Parathyroid adenoma (tissue), 2 donors: ENCODE measurements around the gene EDN2.

Experiments used
- H2AFZ ChIP-seq: fragments of 300-600 bp; sonication (generic); one replicate; pipeline ENCODE4 v1.7.0; 2017; ENCODE audit warnings: antibody characterized with exemption, mild to moderate bottlenecking
- H3K27ac ChIP-seq: fragments of 300-600 bp; sonication (generic); one replicate; pipeline ENCODE4 v1.7.0; 2017
- H3K27me3 ChIP-seq: fragments of 300-600 bp; sonication (generic); one replicate; pipeline ENCODE4 v1.7.0; 2017; ENCODE audit warnings: low read length; ENCODE audit not compliant: control insufficient read depth, insufficient read depth
- H3K36me3 ChIP-seq: fragments of 300-600 bp; sonication (generic); one replicate; pipeline ENCODE4 v1.7.0; 2017; ENCODE audit warnings: low read length; ENCODE audit not compliant: control insufficient read depth, insufficient read depth
- H3K4me1 ChIP-seq: fragments of 300-600 bp; sonication (generic); one replicate; pipeline ENCODE4 v1.7.0; 2017; ENCODE audit warnings: control low read depth
- H3K4me2 ChIP-seq: fragments of 300-600 bp; sonication (generic); one replicate; pipeline ENCODE4 v1.7.0; 2017; ENCODE audit warnings: low read length
- H3K4me3 ChIP-seq: fragments of 300-600 bp; sonication (generic); one replicate; pipeline ENCODE4 v1.7.0; 2017; ENCODE audit warnings: low read depth, low read length
- H3K79me2 ChIP-seq: fragments of 300-600 bp; sonication (generic); one replicate; pipeline ENCODE4 v1.7.0; 2017; ENCODE audit warnings: control low read depth
- H3K9ac ChIP-seq: fragments of 300-600 bp; sonication (generic); one replicate; pipeline ENCODE4 v1.7.0; 2017; ENCODE audit warnings: mild to moderate bottlenecking
- H3K9me3 ChIP-seq: fragments of 300-600 bp; sonication (generic); one replicate; pipeline ENCODE4 v1.7.0; 2017; ENCODE audit warnings: low read length; ENCODE audit not compliant: control insufficient read depth
- TF ChIP-seq, protein P1 (sequence below): fragments of 300-600 bp; sonication (generic); IDR thresholded peaks from one replicate; pipeline ENCODE4 v1.7.0; 2017; ENCODE audit warnings: antibody characterized with exemption, mild to moderate bottlenecking
- donor health status: primary hyperparathyroidism.

The EDN2 gene

DNA sequence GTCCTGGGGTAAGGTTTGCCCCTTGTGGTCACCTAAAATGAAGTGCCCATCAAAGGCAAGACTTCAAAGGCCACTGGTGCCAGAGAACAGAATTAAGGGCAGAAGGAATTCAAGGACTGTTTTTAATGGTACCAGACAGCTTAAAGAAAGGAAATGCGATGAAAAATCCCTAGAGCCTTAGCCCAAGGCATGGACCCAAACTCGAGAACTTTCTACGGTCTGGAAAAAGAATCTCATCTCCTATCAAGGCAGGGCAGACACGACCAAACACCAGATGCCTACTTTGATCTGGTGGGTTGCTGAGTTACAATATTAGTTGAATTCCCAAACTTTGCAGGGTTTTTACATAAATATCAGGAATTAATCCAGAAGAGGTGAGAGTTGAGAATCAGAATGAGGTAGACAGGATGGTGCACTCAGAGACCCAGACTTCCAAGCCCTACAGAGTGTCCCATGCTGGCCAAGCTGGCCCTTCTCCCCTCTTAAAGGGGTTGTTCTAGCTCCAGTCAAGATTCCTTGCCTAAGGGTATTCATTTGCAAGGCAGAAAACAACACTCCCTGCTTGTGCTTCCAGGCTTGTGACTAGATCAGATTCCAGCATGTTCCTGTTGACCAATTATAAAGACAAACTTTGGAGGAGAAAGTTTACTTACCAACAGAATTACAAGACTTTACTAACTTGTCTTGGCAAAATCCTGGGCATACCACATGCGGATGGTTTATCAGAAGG lies 48.0 kb downstream of the EDN2 start:
- TF ChIP-seq, protein P1, sequence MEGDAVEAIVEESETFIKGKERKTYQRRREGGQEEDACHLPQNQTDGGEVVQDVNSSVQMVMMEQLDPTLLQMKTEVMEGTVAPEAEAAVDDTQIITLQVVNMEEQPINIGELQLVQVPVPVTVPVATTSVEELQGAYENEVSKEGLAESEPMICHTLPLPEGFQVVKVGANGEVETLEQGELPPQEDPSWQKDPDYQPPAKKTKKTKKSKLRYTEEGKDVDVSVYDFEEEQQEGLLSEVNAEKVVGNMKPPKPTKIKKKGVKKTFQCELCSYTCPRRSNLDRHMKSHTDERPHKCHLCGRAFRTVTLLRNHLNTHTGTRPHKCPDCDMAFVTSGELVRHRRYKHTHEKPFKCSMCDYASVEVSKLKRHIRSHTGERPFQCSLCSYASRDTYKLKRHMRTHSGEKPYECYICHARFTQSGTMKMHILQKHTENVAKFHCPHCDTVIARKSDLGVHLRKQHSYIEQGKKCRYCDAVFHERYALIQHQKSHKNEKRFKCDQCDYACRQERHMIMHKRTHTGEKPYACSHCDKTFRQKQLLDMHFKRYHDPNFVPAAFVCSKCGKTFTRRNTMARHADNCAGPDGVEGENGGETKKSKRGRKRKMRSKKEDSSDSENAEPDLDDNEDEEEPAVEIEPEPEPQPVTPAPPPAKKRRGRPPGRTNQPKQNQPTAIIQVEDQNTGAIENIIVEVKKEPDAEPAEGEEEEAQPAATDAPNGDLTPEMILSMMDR, result no peak
- H2AFZ ChIP-seq, result no peak overlapping the region
- no peaks in the 10 kb centered on the region for H3K36me3 ChIP-seq
- H3K27me3 ChIP-seq, result no peaks in the 10 kb centered on the region
- H3K4me1 ChIP-seq, result no peaks in the 10 kb centered on the region
- H3K9ac ChIP-seq, result no peak overlapping the region
- H3K4me2 ChIP-seq, result no peak overlapping the region
- H3K9me3 ChIP-seq, result no peaks in the 10 kb centered on the region
- H3K27ac ChIP-seq, result no peak overlapping the region
- no peaks in the 10 kb centered on the region for H3K79me2 ChIP-seq
- H3K4me3 ChIP-seq, result no peak overlapping the region

DNA sequence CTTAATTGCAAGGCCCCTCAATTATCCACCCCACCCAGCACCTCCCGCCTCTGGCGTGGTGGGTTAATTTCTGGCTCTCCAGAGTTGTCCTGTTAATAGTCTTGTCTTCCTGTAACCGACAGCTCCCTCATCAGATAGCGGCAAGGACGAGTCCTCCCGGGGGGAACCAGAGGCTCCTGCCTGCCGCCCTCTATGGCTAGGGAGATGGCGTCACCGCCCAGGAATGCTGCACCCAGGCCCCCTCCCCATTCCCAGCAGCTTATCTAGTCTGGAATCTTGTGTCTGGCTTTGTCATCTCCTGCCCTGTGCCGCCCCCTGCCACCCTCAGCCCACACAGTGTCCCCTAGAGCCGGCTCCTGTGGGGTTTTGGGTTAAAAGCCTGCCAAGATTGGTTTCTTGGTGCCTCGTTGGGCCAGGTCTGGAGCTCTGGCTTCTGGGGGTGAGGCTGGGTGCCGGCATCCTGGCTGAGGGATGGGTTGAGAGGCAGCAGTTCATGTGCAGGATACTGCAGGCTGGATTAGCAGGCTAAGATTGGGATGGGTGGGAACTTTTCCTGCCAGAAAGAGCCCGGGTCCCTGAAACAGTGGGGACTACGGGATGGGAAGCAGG lies 48.8 kb downstream of the EDN2 start:
- Histone ChIP-seq H3K9me3 (no peaks in the 10 kb centered on the region), H3K9ac (no peak overlapping the region), H3K4me3 (no peak overlapping the region), H3K4me2 (no peak overlapping the region), H3K4me1 (no peaks in the 10 kb centered on the region), H3K27ac (no peak overlapping the region), H3K36me3 (no peaks in the 10 kb centered on the region), H3K27me3 (no peaks in the 10 kb centered on the region), H2AFZ (no peak overlapping the region), H3K79me2 (no peaks in the 10 kb centered on the region)
- TF ChIP-seq, protein P1, result no peak

DNA sequence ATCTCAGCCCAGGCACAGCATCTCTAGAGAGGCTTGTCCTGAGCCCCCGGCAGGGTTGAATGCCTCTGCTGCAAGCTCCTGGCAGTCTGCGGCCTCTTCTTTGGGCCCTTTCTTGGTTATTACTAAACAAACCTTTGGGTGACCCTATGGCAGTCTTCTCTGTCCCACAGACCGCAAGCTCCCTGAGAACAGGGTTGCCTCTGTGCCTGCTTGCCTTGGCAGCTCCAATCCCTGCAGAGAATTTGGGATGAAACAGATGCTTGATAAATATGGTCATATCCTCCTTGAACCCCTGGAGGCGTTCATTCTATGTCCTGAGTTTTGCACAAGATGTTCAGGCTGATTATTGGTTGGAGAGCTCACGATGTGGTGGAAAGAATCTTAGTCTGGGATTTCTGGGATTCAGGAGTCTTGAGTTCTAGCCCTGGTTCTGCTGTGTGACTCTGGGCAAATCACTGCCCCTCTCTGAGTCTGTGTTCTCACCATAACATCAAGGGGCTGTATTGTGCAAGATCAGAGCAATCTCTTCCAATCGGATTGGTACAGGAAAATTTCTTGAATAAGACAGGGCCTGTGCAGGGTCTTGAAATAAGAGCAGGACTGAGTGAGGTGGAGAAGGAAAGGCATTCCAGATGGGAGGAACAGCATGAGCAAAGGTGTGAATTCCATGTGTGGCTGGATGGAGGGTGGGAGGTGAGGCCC lies 49.6 kb downstream of the EDN2 start:
- H3K4me2 ChIP-seq, result no peak overlapping the region
- no peak overlapping the region for H2AFZ ChIP-seq
- H3K79me2 ChIP-seq, result no peaks in the 10 kb centered on the region
- no peak overlapping the region for H3K9ac ChIP-seq
- TF ChIP-seq, protein P1, result no peak
- H3K36me3 ChIP-seq, result no peaks in the 10 kb centered on the region
- no peaks in the 10 kb centered on the region for H3K4me1 ChIP-seq
- no peaks in the 10 kb centered on the region for H3K9me3 ChIP-seq
- no peak overlapping the region for H3K27ac ChIP-seq
- no peak overlapping the region for H3K4me3 ChIP-seq
- H3K27me3 ChIP-seq, result no peaks in the 10 kb centered on the region

DNA sequence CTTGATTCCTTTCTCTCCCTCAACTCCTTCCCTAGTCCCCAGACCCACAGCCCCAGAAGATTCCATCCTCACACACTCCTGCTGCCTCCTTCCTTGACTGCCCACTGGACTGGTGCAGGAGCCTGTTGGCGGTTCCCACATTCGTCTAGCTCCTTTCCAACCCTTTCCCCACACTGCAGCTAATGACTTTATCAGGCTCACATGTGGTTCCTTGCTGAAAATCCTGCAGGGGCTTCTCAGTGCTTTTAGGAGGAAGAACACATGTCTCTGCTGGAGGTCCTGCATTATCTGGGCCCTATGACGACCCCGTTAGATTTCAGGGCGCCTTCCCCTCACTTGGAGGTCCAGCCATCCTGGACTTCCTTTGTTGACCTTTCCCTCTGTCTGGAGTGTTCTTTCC lies 50.2 kb downstream of the EDN2 start:
- TF ChIP-seq, protein P1, result no peak

More for the DNA sequence above, 50.2 kb downstream of the EDN2 start:
- Histone ChIP-seq H3K9me3 (no peaks in the 10 kb centered on the region), H3K4me2 (no peak overlapping the region), H3K4me1 (no peaks in the 10 kb centered on the region), H3K4me3 (no peak overlapping the region), H3K27me3 (no peaks in the 10 kb centered on the region), H3K79me2 (no peaks in the 10 kb centered on the region), H2AFZ (no peak overlapping the region), H3K9ac (no peak overlapping the region), H3K36me3 (no peaks in the 10 kb centered on the region), H3K27ac (no peak overlapping the region)
